Measurements from ENCODE around the gene KDM6B.
A peak's percentile ranks its signal among the peaks of the same experiment; 100 is the strongest.
"Not testable (repeated sequence)": the region's sequence is repeated elsewhere in the genome, so short reads cannot be mapped to it uniquely, and the experiment has no call there.

Gene KDM6B, protein sequence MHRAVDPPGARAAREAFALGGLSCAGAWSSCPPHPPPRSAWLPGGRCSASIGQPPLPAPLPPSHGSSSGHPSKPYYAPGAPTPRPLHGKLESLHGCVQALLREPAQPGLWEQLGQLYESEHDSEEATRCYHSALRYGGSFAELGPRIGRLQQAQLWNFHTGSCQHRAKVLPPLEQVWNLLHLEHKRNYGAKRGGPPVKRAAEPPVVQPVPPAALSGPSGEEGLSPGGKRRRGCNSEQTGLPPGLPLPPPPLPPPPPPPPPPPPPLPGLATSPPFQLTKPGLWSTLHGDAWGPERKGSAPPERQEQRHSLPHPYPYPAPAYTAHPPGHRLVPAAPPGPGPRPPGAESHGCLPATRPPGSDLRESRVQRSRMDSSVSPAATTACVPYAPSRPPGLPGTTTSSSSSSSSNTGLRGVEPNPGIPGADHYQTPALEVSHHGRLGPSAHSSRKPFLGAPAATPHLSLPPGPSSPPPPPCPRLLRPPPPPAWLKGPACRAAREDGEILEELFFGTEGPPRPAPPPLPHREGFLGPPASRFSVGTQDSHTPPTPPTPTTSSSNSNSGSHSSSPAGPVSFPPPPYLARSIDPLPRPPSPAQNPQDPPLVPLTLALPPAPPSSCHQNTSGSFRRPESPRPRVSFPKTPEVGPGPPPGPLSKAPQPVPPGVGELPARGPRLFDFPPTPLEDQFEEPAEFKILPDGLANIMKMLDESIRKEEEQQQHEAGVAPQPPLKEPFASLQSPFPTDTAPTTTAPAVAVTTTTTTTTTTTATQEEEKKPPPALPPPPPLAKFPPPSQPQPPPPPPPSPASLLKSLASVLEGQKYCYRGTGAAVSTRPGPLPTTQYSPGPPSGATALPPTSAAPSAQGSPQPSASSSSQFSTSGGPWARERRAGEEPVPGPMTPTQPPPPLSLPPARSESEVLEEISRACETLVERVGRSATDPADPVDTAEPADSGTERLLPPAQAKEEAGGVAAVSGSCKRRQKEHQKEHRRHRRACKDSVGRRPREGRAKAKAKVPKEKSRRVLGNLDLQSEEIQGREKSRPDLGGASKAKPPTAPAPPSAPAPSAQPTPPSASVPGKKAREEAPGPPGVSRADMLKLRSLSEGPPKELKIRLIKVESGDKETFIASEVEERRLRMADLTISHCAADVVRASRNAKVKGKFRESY (N-terminal part only)

DNA sequence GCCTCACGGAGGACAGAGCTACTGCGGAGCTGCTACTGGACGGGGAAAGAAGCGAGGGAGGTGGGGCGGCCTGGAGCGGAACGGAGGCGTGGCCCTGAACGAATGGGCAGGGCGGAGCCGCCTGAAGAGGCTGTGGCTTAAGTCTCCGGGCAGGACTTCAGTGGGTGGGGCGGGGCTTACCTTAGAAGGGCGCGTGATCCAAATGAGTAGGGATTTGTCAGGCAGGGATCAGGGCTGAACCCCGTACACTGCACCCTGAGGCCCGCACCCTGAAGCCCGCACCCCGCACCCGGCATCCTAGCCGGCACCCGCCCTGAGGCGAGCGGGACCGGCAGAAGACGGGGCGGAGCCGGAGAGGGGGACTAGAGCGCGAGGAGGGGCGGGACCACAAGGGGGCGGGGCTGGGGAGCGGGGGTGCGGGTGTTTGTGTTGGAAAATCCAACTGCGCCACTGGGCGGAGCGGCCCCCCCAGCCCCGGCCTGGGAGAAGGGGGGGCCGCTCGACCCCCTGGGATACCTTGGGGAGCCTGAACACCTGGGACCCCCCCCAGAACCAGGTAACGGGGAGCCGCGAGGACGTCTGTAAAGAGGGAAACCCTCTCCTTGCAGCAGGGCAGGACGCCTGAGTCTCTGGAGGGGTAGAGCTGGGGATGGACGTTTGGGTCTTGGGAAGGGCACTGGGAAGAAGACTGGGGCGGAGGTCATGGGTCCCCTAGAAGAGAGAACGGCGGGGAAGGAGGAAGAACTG, at the start of gene KDM6B:
KDM6B (plus strand) TSS at position 423 of the 747 bp plus-strand sequence. CDS start 11,338 bp downstream, outside the sequence.
- DNase-seq, result peak; percentile 89

DNA sequence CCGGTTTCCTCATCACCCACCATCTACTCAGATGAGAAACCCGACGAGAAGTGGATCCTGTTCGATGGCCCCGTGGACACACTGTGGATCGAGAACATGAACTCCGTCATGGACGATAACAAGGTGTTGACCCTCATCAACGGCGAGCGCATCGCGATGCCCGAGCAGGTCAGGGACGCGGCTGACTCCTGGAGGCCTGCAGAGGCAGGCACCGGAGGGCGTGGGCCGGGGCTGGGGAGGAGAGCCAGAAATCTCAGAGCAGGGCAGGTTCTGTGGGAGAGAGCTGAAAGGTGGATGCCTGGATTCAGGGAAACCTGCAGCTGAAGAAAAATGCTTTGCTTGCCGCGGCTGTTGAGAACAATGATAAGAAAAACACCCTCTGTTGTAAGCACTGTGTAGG, 47.2 kb upstream of the KDM6B start:
- no peak for DNase-seq

DNA sequence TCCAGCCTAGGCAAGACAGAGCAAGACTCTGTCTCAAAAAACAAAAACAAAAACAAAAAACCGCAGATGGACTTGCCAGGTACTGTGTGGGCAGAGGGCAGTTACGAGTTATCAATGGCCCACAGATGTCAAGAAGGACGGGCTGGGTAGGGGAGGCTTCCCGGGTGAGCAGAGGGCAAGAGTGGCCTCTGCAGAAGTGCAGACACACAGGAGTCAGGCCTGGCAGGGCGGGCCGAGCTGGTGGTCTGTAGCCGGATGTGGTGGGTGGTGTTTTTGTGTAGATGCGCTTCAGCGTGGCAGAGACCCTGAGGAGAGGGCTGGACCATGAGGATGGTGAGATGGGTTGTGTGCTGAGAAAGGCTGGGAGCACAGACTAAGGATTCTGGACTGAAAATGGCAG, 44.9 kb upstream of the KDM6B start:
- DNase-seq, result no peak

DNA sequence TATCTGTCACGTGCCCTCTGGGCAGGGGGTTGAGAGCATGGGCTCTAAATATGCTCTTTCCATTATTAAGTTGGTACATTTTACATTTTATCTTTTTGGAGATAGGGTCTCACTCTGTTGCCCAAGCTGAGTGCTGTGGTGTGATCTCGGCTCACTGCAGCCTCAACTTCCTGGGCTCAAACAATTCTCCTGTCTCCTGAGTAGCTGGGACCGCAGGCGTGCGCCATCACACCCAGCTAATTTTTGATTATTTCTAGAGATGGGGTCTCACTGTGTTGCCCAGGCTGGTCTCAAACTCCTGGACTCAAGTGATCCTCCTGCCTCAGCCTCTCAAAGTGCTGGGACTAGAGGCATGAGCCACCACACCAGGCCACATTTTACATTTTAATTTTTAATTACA, 43.9 kb upstream of the KDM6B start:
- no peak for DNase-seq

DNA sequence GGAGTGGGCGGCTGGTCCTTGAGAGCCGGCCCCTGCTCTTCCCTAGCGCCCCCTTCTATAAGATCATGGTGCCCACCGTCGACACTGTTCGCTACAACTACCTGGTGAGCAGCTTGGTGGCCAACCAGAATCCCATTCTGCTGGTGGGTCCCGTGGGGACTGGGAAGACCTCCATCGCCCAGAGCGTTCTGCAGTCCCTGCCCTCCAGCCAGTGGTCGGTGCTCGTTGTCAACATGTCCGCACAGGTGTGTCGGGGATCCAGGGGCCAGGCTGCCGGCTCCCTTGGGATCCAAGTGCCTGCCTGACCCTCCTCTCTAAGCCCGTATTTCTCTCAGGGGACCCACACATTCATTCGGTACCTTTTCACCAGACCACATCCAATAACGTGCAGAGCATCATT, 41.4 kb upstream of the KDM6B start:
- DNase-seq, result no peak

DNA sequence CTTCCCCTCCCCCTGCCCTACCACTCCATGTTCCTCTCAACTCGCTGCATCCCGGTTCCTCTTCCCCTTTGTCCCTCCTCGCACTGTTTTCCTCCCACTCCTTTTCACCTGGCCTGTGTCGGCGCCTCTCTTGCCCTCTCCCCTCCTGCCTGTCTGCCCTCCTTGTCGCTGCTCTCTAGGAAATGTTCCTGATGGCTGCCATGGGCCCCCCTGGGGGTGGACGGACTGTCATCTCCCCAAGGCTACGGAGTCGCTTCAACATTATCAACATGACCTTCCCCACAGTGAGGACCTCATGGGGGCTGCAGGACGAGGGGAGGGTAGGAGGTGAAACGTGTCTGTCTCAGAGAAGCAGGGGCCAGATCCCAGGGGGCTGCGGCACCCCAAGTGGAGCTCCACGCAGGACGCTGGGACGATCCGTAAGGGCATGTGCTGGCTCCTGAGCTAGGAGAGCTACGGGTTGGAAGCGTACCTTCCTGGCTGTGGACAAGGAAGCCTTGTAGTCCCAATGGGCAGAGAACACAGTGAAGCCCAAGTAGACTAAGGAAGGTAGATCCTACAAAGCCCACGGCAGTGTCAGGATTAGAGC, 39.8 kb upstream of the KDM6B start:
- DNase-seq, result no peak

DNA sequence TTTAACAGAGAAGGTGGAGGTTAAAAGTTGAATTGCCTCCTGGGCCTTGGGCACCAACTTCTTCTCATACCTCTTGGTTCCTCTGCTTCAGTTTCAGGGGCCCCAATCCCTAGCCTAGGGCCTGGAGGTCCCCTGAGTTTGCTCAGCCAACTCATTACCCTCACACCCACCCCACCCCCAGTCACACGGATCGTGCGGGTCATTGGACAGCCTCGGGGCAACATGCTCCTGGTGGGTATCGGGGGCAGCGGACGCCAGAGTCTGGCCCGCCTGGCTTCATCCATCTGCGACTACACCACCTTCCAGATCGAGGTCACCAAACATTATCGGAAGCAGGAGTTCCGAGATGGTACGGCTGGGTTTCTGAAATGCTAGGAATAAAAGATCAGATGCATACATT, 36.0 kb upstream of the KDM6B start:
- DNase-seq, result no peak

DNA sequence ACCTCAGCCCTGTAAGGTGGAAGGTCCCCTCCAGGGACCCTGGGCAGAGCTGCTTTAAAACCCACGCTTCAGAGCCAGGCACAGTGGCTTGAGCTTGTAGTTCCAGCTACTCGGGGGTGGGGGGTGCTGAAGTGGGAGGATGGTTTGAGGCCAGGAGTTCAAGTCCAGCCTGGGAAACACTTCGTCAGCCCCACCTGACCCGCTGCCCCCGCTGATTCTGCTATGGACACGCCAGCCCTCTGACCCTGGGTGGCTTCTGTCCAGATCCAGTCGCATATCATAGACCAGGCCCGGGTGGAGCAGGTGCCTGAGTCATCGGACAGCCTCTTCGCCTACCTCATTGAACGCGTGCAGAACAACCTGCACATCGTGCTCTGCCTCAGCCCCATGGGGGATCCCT, 35.2 kb upstream of the KDM6B start:
- DNase-seq, result no peak

DNA sequence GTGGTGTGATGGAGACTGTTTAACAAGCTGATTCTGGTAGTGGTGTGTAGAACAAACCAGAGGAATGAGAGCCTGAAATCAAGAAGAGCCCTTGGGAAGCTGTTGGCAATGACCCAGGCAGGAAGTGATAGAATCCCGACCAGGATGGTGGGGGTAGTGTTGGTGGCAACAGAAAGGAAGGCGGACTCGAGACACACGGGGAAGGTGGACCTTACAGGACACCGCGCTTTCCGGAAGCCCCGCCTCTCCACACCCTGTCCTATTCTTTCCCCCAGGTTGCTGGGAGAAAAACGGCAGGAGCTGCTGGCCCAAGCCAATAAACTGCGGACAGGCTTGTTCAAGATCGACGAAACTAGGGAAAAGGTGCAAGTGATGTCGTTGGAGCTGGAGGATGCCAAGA, 30.0 kb upstream of the KDM6B start:
- no peak for DNase-seq

DNA sequence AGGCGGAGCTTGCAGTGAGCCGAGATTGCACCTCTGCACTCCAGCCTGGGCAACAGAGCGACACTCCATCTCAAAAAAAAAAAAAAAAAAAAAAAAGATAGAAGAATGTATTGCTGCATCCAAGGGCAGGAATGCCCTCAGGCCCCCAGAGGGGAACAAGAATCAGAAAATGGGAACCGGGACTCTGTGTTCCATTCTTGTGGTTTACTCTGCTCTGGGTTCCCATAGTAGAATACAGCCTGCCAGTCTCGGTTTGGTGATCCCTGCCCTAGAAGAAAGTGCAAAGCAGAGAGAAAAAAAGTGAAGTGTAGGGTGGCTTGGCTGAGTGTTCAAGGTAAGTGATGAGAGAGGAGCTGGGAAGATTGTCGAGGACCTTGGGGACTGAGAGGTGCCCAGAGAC, 27.4 kb upstream of the KDM6B start:
- no peak for DNase-seq

DNA sequence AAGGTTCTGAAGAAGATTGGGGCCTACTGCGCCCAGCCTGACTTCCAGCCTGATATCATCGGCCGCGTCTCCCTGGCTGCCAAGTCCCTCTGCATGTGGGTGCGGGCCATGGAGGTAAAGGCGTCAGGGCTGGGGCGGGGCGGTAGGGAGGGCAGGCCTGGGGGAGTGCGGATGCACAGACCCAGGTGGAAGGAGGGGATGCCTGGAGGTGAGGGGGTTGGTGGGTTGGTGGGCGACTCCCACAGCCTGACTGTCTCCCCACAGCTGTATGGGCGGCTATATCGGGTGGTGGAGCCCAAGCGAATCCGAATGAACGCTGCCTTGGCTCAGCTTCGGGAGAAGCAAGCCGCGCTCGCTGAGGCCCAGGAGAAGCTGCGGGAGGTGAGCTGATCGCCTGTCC, 26.8 kb upstream of the KDM6B start:
- no peak for DNase-seq

DNA sequence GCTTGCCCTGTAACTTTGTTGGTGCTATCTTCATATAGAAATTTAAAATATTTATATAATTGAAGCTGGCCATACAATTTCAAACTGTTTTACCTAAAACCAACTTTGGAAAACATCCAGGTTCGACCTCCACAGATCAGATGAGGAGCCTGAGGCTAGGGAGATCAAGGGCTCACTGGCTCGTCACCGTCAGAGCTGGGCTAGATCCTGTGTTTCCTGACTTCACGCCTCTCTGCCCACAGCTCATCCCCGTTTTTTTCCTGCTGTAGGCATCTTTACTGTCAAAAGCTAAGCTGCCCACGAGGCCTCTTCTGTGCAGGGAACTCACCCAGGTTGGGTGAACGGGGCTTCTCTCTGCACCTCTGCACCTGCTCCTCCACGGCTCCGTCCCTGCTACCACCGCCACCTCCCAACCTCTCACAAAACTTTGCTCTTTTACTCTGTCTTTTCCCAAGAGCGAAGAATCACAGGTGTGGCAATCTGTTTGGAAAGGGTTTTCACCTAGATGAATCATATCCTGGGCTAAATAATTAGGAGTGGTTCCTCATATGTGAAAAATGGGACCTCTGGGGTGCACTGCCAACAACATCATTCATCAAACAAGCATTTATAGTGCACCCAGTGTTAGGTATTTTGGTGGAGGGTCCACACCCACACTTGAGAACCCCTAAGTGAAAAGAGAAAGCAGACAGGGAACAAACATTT, 24.8 kb upstream of the KDM6B start:
- no peak for DNase-seq

DNA sequence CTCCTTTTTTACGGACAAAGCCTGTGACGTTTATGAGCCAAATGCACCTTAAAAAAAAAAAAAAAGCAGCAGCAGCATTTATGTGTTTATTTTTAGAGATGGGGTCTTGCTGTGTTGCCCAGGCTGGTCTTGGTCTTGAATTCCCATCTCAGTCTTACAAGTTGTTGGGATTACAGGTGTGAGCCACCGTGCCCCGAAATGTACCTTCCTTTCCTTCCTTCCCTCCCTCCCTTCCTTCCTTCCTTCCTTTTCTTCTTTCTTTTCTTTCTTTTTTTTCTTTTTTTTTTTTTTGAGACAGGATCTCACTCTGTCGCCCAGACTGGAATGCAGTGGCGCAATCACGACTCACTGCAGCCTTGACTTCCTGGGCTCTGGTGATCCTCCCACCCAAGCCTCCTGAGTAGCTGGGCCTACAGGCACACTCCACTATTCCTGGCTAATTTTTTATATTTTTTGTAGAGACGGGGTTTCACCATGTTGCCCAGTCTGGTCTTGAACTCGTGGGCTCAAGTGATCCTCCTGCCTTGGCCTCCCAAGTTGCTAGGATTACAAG, 24.1 kb upstream of the KDM6B start:
- not testable (repeated sequence) for DNase-seq

DNA sequence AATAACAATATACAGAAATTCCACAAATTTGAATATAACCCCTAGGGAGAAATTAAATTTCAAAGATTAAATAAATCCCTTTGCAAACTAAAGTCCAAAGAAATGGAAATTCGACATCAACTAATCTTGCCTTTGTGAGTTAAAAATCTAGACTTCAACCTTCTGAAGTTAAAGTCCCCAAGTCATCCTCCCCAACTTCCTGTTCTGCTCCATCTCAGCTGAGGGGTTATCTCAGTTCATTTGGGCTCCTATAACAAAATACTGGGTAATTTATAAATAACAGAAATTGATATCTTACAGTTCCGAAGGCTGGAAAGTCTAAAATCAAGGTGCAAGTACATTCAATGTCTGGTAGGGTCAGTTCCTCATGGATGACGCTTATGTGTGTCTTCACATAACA, 22.8 kb upstream of the KDM6B start:
- DNase-seq, result no peak

DNA sequence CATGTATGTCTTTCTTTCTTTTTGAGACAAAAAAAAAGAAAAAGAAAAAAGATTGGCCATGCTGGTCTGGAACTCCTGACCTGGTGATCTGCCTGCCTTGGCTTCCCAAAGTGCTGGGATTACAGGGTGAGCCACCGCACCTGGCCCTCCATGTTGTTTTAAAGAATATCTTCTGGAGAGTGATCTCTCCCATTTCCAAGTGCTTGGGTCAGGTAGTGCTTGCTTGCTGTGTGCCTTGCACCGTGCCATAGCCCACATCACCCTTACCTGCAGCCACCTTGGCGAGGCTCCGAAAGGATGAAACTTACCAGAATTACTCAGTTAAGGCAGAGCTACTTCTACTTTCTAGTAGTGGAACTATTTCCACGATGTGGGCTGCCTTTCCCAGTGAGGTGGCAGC, 19.0 kb upstream of the KDM6B start:
- no peak for DNase-seq

DNA sequence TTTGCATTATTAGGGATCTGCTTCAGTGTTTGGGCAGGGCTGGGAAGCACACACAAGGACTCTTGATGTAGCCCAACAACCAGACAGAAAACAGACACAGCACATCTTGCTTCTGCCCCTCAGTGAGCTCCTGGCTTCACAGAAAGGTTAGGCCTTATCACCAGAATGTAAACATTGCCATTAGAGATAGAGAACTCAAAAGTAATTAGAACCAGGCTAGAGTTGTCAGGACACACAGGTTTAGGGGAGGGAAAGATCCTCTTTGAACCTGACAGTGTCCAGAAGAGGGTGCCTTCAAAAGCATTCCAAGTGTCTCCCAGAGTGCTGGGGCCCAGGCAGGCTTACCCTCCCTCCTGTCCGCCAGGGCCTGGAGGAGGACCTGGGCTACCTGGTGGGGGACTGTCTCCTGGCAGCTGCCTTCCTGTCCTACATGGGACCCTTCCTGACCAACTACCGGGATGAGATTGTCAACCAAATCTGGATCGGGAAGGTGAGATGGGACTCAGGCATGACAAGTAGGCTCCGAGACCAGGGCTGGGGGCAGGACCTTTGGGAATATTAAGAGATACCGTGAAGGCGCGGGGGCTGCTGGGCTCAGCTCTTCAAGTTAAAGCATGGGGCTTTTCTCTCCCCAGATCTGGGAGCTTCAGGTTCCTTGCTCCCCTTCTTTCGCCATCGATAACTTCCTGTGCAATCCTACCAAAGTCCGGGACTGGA, 16.9 kb upstream of the KDM6B start:
- no peak for DNase-seq

DNA sequence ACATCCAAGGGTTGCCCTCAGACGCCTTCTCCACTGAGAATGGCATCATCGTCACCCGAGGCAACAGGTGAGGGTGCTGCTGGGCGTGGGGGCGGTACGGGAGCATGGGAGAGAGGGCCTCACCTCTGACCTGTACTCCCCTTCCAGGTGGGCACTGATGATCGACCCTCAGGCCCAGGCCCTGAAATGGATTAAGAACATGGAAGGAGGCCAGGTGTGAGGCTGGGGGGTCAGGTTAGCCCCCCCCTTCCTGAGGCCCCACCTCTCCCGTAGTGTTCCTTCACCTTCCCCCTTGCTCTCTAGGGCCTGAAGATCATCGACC, 16.4 kb upstream of the KDM6B start:
- no peak for DNase-seq

DNA sequence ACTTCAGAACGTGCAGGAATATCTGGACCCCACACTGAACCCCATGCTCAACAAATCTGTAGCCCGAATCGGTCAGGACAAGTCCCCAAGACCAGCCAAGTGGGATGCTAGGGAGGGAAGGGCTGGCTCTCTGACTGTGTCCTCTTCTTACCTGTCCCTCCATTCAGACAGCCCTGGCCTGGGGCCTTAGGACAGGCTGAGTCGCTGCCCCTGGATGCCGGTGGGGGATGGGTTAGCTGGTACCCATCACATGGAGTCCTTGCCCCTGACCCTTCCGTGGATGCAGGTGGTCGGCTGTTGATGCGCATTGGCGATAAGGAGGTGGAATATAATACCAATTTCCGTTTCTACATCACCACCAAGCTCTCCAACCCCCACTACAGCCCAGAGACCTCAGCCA, 16.0 kb upstream of the KDM6B start:
- no peak for DNase-seq

DNA sequence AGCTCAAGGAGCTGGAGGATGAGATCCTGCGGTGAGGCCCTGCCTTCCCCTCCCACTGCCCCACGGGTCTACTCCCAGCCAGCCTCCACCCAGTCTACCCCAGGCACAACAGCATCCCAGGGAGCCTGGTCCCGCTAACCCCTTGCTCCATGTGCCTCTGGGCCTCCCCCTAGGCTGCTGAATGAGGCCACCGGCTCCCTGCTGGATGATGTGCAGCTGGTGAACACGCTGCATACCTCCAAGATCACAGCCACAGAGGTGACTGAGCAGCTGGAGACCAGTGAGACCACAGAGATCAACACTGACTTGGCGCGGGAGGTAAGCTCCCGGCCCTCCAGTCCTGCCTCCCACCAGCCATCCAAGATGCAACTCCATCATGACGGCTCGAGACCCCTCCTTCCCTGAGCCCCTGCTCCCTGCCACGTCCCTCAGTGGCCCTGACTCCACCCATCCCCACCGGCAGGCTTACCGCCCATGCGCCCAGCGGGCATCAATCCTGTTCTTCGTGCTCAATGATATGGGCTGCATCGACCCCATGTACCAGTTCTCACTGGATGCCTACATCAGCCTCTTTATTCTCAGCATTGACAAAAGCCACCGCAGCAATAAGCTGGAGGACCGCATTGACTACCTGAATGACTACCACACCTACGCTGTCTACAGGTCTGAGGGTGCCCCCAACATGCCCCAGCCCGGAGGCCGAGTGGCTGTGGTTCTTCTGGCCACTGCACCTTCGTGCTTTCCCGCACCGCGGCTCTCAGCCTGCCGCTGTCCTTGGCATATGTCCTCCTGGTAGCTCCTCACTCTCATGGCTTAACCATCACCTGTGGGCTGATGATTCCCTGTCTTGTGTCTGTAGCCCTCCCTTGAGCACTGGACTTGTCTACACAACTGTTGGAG, 15.0 kb upstream of the KDM6B start:
- DNase-seq, result no peak

DNA sequence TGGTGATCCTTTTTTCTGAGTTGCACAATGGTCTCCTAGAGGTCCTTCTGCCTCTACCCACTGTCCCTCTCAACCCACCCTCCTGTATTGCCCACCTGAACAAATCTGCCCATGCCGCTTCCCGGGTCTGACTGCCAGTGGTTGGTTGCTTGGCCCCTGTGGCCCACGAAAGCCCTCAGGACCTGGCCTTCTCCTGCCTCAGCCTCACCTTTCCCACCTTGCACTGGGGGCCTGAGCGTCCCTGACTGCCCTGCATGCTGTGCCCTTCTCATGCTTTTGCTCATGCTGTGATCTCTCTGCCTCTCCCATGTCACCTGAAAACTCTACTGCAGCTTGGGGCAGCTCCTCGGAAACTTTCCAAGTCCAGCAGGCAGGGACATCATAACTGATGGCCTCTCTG, 13.8 kb upstream of the KDM6B start:
- no peak for DNase-seq
